Epithelial cell of esophagus (primary cell): ENCODE measurements around the gene NCBP3.
"Not testable (repeated sequence)": the region's sequence is repeated elsewhere in the genome, so short reads cannot be mapped to it uniquely, and the experiment has no call there.

ENCODE experiments used
- DNase-seq: peaks from one replicate; pipeline ENCODE4 v3.0.0; 2010; ENCODE audit warnings: low read depth
- H3K4me3 ChIP-seq: 2 replicates; pipeline ENCODE4 v1.5.1; 2011; ENCODE audit warnings: mild to moderate bottlenecking, low read length, control low read depth
- TF ChIP-seq, protein P1 (sequence below): IDR thresholded peaks from 2 replicates; pipeline ENCODE4 v1.5.1; 2011; ENCODE audit warnings: low read depth, mild to moderate bottlenecking, low read length, control low read depth, inconsistent platforms; ENCODE audit not compliant: insufficient read depth; ENCODE audit errors: missing control alignments

NCBP3 gene

DNA sequence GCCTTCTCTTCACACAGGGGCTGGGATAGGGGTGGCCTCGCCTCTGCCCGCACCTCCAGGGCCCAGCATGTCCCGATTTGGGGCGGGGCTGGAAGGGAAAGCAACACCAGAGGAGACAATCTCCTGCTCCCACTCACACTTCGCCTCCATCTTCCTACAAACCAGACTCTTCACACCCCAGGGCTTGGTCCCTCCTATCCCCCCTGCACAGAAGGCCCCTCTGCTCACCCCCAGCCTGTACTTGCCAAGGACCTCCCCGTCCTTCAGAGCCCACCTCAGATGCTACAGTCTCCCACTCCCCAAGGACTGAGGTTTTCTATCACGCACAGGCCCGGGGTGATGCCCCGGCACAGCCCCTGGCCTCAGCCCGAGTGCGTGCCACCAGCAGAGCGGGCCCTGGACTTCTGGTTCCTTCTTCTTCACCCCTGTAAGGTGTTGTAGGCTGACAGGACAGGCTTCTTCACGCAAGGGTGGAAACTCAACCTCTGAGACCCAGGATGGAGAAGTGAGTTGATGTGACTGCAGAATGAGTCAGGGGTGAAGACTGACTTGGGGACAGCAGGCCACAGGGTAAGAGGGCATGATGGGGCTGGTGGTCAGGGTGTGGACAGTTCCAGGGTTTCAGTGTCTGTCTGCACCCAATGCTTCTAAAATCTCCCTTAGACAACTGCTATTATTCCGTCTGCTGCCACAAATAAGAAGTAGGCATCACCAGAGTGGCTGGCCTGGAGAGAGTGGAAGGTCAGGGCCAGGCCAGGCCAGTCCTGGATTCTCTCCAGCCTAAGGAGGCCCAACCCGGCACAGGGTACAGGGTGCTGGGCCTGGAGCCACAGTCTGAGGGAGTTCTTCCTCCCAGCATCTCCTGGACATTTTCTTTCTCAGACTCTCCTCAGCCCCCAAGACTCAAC lies 47.5 kb downstream of the NCBP3 start:
- no peak for DNase-seq
- no peak overlapping the region for H3K4me3 ChIP-seq
- TF ChIP-seq, protein P1, sequence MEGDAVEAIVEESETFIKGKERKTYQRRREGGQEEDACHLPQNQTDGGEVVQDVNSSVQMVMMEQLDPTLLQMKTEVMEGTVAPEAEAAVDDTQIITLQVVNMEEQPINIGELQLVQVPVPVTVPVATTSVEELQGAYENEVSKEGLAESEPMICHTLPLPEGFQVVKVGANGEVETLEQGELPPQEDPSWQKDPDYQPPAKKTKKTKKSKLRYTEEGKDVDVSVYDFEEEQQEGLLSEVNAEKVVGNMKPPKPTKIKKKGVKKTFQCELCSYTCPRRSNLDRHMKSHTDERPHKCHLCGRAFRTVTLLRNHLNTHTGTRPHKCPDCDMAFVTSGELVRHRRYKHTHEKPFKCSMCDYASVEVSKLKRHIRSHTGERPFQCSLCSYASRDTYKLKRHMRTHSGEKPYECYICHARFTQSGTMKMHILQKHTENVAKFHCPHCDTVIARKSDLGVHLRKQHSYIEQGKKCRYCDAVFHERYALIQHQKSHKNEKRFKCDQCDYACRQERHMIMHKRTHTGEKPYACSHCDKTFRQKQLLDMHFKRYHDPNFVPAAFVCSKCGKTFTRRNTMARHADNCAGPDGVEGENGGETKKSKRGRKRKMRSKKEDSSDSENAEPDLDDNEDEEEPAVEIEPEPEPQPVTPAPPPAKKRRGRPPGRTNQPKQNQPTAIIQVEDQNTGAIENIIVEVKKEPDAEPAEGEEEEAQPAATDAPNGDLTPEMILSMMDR, result no peak

DNA sequence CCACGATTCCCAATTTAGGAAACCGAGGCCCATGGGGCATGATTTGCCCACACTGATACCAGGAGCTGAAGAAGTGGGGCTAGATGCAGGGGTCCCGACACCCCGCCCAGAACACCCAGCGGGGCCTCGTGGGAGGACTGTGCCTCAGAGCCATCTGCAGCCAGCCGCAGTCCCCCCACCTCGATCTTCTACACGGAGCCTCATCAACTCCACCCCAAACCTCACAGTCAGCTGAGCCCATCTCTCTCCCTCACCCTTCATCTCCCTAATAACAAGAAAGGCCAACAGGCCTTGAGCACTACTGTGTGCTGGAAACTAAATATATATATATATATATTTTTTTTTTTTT lies 49.2 kb downstream of the NCBP3 start:
- no peak overlapping the region for H3K4me3 ChIP-seq
- DNase-seq, result no peak
- TF ChIP-seq, protein P1, result no peak

DNA sequence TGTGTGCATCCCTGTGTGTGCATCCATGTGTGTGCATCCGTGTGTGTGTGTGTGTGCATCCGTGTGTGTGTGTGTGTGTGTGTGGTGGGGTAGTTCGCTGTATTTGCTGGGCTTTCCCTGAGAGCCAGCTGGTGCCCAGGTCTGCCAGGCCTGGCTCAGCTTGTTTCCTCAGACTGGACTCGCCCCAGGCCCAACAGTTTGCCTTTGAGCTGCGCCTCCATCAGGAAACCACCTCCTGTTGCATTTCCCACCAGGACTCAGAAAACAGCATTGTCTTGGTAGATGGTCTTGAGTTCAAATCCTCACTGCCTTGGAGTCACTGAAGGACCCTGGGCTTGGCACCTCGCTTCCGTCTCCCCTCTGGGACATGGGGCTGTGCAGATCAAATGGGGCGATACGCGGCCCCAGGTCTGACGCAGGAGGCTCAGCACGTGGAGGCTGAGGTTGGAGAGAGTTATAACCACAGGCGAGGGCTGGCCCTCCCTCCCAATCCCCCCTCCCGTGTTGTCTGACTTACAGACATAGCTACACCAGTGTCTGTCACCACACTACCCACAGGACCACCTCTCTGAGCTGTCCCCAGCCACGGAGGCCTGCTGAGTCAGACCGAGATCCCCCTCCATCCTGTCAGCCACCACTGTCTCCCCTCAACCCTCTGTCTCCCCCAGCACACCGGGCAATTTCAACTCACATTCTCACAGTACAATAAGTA lies 49.8 kb downstream of the NCBP3 start:
- DNase-seq, result no peak
- no peak overlapping the region for H3K4me3 ChIP-seq
- TF ChIP-seq, protein P1, result no peak

DNA sequence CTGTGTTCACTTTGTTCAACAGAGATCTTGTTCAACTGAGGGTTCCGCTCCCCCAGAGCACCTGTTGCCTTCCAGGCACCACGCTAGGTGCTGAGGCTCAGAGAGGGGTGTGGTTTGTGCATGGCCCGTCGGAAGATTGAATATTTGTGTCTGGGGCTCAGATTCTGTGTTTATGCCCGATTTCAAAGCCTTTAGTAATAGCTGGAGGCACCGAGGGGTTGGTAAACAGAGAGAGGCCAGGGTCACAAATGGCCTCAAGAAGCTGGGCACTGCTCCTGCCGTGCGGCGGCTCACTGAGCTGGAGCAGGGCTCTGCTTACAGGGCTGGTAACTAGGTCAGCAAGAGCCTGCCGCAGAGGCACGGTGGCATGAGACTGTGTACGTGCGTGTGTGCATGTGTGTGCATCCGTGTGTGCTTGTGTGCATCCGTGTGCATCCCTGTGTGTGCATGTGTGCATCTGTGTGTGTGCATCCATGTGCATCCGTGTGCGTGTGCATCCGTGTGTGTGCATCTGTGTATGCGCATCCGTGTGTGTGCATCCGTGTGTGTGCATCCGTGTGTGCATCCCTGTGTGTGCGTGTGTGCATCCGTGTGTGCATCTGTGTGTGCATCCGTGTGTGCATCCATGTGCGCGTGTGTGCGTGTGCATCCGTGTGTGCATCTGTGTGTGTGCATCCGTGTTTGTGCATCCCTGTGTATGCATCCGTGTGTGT lies 50.5 kb downstream of the NCBP3 start:
- no peak for DNase-seq
- TF ChIP-seq, protein P1, result no peak
- no peak overlapping the region for H3K4me3 ChIP-seq

DNA sequence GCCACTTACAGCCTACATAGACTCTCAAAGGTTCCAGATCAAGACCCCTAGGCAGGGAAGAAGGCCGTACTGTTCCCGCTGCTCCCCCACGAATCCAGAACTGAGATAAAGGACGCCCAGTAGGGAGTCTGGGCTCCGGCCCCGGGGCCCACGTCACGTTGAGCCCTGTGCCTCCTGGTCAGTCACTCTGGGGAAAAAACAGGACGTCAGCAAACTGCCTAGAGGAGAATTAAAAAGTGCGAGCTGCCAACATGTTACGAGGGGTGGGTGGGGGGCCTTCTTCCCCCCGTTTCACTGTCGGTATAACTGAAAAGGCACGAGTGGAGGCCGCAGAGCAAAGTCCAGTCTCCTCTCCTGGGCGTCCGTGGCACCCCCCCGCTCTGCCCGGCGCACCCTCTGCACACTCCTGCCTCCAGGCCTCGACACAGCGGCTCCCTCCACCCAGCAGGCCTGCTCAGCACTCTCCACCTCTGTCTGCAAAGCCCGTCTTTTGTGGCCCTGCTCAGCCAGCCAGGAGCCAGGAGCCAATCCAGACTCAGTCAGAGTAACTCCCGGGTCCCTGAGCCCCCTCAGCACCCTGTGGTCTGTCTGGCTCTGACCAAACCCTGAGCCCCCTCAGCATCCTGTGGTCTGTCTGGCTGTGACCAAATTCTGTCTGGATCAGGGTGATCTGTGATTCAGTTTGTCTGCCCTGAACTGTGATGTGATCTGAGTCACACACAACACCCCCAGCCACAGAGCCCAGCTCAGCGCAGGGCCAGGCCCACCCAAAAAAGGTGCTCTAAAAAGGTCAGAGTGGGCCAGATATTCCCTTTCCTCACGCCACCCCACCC lies 51.3 kb downstream of the NCBP3 start:
- DNase-seq, result peak; percentile 43
- TF ChIP-seq, protein P1, result no peak
- no peak overlapping the region for H3K4me3 ChIP-seq

DNA sequence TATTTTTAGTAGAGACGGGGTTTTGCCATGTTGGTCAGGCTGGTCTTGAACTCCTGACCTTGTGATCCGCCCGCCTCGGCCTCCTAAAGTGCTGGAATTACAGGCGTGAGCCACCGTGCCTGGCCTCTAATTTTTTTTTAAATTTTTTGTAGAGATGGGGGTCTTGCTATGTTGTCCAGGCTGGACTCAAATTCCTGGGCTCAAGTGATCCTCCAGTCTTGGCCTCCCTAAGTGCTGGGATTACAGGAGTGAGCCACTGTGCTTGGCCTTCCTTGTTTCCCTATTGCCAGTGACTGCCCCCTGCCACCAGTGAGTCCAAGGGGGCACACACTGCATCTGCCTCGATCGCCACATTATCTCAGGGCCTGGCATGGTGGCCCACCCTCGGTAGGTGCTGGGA lies 51.9 kb downstream of the NCBP3 start:
- not testable (repeated sequence) for H3K4me3 ChIP-seq, DNase-seq

DNA sequence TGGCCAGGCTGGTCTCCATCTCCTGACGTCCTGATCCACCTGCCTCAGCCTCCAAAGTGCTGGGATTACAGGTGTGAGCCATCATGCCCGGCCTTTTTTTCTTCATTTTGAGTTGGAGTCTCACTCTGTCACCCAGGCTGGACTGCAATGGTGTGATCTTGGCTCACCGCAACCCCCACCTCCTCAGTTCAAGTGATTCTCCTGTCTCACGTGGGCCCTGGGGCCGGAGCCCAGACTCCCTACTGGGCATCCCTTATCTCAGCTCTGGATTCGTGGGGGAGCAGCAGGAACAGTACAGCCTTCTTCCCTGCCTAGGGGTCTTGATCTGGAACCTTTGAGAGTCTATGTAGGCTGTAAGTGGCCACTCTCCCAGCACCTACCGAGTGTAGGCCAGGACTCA lies 52.8 kb downstream of the NCBP3 start:
- H3K4me3 ChIP-seq, DNase-seq: not testable (repeated sequence)
